Measurements from ENCODE around the gene ASCL5. TPM values are rescaled to one million over a fixed set of nuclear protein-coding genes. Genes with fewer than 3 reads are reported as not detected.

The ASCL5 gene
- total RNA-seq, 1 donor from 2014 or later: under 0.01 TPM

GRCh38 chr1:201090541-201090940 lies 36.4 kb downstream of the ASCL5 start:
- Histone ChIP-seq H3K36me3 (ENCODE audit: control insufficient read depth, insufficient read depth, low read length) (no peaks in the 10 kb centered on the region), H3K27me3 (ENCODE audit: control insufficient read depth, insufficient read depth, low read length) (no peaks in the 10 kb centered on the region), H3K4me3 (ENCODE audit: low read depth, low read length) (no peak overlapping the region)
- DNase-seq (ENCODE audit: low read depth): no peak
- FAIRE-seq: no peak
- no peak for TF ChIP-seq CTCF (IDR thresholded peaks at IDR 0.05; ENCODE audit: insufficient read depth, low read length, severe bottlenecking)

- no peaks in the 10 kb centered on the region for H3K36me3 ChIP-seq (ENCODE audit: control insufficient read depth, insufficient read depth, low read length)
- no peak for FAIRE-seq
- TF ChIP-seq CTCF (IDR thresholded peaks at IDR 0.05; ENCODE audit: insufficient read depth, low read length, severe bottlenecking): no peak
- peak; percentile 50 for DNase-seq (ENCODE audit: low read depth)
- no peaks in the 10 kb centered on the region for H3K27me3 ChIP-seq (ENCODE audit: control insufficient read depth, insufficient read depth, low read length)
- H3K4me3 ChIP-seq (ENCODE audit: low read depth, low read length): no peak overlapping the region
These were observed 37.4 kb downstream of the ASCL5 start for GRCh38 chr1:201089596-201089995.

DNA sequence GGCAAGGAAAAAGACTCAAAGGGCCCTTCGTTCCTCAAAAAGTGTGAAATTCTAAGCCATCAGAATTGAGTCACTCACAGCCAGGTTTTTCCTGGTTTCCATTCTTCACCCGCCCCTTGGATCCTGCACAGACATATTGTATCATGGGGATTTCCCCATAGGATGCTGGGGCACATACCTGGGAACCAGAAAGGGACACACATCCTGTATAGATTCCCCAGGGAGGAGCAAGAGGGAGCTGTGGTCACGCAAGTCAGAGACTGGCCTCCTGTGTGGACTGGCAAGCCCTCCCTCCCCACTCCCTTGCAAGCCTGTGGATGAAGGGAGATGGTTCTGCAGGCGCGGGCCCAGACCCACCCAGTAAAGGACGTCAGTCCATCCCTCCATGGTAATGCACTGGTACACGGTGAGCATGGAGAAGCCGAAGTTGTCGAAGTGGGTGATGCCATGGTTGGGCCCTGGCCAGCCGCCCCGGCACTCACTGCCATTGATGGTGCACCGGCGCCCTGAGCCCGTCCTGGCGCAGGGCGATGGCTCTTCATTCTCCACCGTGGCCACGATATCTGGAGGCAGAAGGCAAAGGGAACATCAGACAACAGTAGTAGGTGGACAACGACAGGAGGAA lies 38.0 kb downstream of the ASCL5 start:
- DNase-seq (ENCODE audit: low read depth) (peak; percentile 85), FAIRE-seq (no peak)
- no peaks in the 10 kb centered on the region for H3K27me3 ChIP-seq (ENCODE audit: control insufficient read depth, insufficient read depth, low read length)
- no peaks in the 10 kb centered on the region for H3K36me3 ChIP-seq (ENCODE audit: control insufficient read depth, insufficient read depth, low read length)
- TF ChIP-seq CTCF (IDR thresholded peaks at IDR 0.05; ENCODE audit: insufficient read depth, low read length, severe bottlenecking): peak; percentile 34
- H3K4me3 ChIP-seq (ENCODE audit: low read depth, low read length): no peak overlapping the region

GRCh38 chr1:201088395-201088794 lies 38.6 kb downstream of the ASCL5 start:
- no peaks in the 10 kb centered on the region for H3K36me3 ChIP-seq (ENCODE audit: control insufficient read depth, insufficient read depth, low read length)
- H3K4me3 ChIP-seq (ENCODE audit: low read depth, low read length): no peak overlapping the region
- DNase-seq (ENCODE audit: low read depth) (no peak), FAIRE-seq (no peak)
- no peak for TF ChIP-seq CTCF (IDR thresholded peaks at IDR 0.05; ENCODE audit: insufficient read depth, low read length, severe bottlenecking)
- no peaks in the 10 kb centered on the region for H3K27me3 ChIP-seq (ENCODE audit: control insufficient read depth, insufficient read depth, low read length)

- no peaks in the 10 kb centered on the region for H3K36me3 ChIP-seq (ENCODE audit: control insufficient read depth, insufficient read depth, low read length)
- DNase-seq (ENCODE audit: low read depth): peak; percentile 48
- H3K27me3 ChIP-seq (ENCODE audit: control insufficient read depth, insufficient read depth, low read length): no peaks in the 10 kb centered on the region
- FAIRE-seq: no peak
- H3K4me3 ChIP-seq (ENCODE audit: low read depth, low read length): no peak overlapping the region
- TF ChIP-seq CTCF (IDR thresholded peaks at IDR 0.05; ENCODE audit: insufficient read depth, low read length, severe bottlenecking): peak; percentile 82
These were observed 40.9 kb downstream of the ASCL5 start for GRCh38 chr1:201085902-201086735.

Measured in bronchial epithelial cell (primary cell).